GM18867 (cell line): ENCODE results near the gene PHF23.
A peak's percentile ranks its signal among the peaks of the same experiment; 100 is the strongest.

Experiments used
- ATAC-seq: cut with Tn5 transposase; IDR thresholded peaks from one replicate; pipeline ENCODE4 v1.9.1; 2021; ENCODE audit warnings: mild to moderate bottlenecking, moderate library complexity; ENCODE audit not compliant: unreplicated experiment

Gene PHF23

DNA sequence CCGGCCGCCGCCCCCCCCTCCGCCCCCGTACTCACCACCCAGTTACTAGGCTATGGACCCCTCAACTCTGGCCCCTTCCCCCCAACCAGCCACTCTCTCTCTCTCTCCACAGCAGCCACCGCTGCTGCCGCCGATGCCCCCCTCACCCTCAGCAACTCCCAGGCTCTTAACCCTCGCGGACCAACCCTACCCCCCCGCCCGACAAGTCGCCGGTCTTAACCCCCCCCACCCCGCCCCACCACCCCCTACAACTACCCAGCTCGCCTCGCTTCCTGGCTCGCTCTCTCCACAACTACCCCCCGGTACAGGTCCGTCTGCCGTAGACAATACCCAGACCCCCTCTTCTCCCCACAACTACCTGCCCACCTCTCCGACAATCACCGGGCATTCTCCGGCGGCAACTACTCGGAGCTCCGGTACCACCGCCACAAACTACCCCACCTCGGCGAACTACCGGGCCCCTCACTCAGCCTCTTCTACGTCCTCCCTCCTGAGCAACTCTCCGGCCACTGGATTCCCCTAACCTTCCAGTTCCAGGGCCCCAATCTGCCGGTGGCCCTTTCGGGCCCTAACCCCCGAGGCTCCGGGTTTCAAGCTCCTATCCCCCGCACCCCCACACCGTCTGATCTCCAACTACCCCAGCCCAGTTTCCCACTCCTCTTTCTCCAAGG lies 702 bp downstream of the PHF23 start:
- ATAC-seq: no peak

DNA sequence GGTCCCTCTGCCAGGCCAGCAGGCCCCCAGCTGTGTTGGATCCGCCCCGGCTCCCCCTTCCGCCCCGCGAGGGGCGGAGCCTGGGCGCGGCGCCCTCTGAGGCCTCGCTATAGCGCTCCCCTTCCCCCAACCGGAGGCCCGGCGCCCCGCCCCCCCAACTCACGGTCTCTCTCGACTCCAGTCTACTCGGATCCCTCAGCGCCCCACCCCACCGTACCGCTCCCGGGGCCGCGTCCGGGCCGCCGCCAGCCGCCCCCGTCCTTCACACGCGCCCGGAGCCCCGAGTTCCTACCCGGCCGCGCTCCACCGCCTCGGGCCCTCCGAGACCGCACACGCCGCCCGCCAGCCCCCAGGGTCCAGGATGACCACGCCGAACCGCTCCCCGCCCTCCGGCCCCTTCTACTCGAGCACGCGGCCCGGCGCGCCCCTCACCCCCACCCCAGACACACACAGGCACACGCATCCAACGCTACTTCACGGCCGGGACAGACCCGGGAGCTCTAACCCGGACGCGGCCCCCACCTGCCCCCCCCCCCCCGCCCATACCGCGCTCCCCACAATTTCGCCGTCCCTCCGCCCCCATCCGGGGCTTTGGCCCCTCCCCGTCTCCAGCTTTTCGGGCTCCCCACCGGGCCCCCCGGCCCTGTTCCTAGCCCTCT lies 1.4 kb downstream of the PHF23 start:
- no peak for ATAC-seq

DNA sequence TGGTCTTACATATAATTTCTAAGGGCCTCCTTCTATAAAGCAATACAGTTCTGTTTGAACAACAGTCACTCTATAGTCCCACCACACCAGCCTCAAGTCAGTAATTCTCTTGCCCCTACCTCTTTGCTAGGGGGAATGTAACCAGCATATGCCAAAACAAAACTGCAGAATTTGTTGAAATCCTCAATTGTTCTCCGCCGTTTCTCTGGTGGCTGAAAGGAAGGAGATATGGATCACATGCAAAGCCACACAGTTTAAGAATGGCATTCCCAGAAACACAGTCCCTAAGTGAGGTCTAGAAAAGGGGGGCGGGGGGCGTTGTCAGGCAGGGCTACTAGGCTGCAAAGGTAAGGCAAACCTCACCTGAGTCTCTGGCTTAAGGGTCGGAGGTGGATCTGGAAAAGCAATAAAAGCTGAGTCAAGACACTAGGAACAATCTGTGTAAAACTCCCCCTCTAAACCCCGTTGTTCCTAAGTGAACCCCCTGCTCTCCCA lies 1.9 kb downstream of the PHF23 start:
- ATAC-seq: no peak

DNA sequence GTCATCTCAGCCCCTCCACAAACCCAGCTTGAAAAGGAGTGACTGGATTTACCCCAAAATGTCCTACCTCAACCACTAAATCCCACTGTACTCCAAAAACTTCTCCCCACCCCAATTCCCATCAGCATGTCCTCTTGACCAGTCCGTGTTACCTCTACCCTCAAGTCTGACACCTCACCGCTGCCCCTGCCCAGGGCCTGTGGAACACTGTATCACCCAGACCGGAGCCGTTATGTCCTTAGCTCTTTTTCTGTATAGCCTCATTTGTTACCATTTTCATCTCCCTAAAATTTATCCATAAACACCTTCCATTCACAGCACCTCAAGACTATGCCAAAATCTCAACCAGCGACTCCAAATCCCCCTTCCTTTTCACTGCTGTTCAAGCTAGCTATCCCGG lies 2.4 kb downstream of the PHF23 start:
- no peak for ATAC-seq

GRCh38 chr17:7235693-7236665 lies 3.3 kb downstream of the PHF23 start:
- ATAC-seq: no peak

DNA sequence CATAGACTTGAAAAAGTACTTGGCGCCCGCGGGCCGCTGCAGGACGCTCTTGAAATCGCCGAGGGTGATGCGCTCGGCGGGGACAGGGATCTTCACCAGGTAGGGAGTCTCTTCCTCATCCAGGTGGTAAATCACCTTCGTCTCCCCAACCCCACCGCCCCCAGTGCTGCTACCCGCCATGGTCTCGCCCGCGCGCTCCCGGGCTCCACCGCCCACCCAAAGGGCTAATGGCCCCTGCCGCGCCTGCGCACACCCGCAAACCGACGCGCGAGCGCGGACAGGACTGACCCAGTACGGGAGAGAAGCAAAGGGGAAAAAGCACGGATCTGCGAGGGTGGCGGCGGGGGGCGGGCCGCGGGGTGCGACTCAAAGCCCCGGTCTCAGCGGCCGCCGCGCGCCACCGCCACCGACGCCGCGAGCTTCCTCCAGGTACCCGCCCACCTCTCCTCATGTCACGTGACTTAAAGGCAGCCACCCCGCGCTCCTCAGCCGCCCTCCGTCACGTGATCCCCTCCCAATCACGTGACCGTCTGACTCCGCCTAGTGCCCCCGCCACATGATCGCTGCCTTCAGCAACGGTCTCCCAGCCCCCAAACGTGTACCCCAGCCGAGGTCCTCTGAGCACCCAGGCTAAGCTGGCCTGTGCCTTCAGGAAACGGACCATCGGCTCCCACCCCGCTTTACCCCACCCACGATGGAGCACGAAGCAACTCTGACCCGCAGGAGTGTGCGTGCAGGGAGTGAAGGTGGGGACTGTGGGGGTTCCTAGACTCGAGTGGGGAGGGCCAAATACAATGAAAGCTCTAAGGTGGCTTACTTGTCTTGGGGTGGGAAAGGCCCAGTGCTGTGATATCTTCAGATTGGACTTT lies 4.9 kb downstream of the PHF23 start, which contains the start of gene DVL2:
DVL2 (minus strand) TSS at position 435 of the 869 bp plus-strand sequence; CDS start at position 180, 255 bp downstream.
- ATAC-seq: peak; percentile 51

GRCh38 chr17:7233701-7234082 lies 5.6 kb downstream of the PHF23 start:
- no peak for ATAC-seq

DNA sequence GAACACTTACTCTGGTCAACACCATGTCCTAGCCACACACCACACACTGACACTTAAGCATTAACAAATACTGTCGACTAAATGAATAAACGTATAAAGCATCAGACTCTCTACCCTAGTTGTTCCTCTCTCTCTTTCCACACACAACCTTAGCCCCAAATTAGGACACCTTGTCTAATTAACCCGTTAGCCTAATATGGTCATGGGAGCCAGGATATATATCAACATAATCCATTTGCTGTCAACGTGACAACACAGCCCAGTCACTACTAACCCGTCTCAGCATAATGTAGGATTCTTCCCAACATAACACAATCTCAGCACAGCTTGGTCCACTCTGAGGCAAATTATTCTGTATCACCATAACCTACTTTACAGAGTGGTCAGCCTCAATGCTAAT lies 7.1 kb downstream of the PHF23 start:
- no peak for ATAC-seq

DNA sequence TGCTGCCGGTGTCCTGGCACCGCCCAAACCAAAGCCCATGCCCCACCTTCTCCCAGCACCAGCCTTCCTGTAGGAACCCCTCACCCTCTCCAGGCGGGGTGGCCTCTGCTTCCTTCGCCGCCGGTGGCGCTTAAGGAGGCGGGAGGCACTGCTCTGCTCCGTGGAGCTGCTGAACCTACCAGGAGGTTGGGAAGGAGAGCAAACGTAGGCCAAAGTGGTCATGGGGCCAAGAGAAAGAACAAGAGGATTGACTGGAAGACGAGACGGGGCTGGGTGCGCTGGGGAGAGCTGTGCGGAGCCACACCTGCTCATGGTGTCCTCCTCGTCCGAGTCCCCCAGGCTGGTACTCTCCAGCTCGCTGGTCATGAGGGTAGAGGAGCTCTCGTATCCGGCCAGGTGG lies 9.8 kb downstream of the PHF23 start:
- no peak for ATAC-seq

GRCh38 chr17:7228920-7229319 lies 10.3 kb downstream of the PHF23 start:
- no peak for ATAC-seq

GRCh38 chr17:7226721-7227710 lies 12.2 kb downstream of the PHF23 start:
- no peak for ATAC-seq

DNA sequence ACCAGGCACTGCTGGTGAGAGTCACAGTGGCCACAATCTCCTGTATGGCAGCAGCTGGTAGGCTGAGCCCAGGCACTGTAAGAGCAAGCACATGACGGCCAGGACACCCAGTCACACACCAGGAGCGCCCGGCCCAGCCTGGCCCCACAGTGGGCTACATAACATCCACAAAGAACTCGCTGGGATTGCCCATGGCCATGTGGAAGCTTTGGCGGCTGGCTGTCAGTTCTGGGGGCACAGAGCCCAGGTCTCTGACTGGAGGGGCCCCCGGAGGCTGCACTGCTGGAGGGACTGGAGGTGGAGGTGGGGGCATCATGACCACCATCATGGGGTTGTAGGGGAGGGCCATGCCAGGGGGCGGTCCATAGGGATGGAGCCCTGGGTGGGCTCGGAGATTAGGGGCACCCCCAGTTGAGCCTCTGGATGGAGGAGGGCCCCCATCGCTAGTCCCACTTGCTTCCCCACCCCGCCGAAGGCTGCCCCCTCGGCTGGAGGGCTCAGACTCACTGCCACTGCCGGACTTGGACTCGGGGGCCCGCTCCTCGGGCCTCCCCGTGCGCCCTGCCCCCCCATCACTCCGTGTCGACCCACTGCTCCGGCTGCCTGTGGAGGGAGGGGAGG lies 13.4 kb downstream of the PHF23 start:
- no peak for ATAC-seq

- no peak for ATAC-seq
Observed at GRCh38 chr17:7224661-7225111, 14.6 kb downstream of the PHF23 start.

DNA sequence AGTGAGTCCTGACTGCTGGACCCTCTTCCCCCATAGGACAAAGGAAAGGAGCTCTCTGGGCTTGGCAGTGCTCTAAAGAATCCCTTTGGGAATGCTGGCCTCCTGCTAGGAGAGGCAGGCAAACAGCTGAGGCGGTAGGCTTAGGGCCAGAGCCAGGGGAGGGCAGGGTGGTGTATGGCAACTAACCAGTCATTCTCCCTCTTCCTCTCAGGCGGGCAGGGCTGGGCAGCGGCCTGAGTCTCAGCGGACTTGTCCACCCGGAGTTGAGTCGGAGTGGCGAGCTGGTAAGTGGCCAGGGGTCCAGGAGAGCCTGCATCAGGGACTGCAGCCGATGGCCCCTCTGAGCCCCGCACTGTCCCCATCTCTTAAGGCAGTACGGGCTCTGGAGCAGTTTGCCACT lies 15.1 kb downstream of the PHF23 start:
- ATAC-seq: no peak

- ATAC-seq: no peak
Observed at GRCh38 chr17:7223375-7223774, 15.9 kb downstream of the PHF23 start.

DNA sequence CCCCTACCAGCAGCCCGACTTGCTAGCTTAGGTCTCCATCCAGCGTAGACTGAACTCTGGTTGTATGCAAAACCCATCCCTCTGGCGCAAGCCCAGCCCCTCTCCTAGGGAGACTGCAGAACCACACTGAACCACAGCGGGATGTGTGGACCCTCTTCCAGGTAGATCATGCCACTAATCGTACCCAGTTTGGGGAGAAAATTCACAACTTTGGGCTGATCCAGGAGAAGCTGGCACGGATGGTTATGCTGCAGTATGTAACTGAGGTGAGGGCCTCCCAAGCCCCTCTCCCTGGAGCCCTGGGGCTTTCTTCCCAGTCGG lies 16.3 kb downstream of the PHF23 start:
- ATAC-seq: no peak

DNA sequence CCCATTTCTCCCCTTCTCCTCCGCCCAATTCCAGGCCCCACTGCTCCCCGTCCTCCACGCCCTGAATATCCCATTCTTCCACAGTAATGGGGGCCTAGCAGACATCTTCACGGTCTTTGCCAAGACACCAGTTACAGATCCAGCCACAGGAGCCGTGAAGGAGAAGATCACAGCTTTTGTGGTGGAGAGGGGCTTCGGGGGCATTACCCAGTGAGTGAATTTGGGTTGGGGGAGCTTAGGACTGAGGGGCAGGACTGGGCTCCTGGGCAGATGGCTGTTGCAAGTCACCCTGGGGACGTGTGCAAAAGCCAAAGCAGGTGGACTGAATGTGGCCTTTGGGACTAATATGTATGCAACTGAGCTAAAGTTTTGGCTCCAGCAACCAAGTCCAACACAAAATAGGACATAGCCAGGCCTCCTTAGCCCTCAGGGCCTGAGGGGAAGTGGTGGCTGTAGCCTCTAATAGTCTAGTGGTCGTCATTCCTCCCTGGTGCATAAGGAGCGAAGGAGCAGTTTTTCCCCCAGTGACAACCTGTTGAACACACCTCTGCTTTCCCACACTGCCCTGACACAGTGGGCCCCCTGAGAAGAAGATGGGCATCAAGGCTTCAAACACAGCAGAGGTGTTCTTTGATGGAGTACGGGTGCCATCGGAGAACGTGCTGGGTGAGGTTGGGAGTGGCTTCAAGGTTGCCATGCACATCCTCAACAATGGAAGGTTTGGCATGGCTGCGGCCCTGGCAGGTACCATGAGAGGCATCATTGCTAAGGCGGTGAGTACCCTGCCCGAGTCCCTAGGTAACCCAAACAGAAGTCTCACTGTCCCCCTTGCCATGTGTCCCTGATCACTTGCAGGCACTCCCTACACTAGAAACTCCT lies 16.9 kb downstream of the PHF23 start:
- no peak for ATAC-seq
